GM12892 (cell line): ENCODE measurements around the gene FAM168A.

ENCODE experiments used
- POLR2A ChIP-seq: IDR thresholded peaks from 2 replicates; pipeline ENCODE4 v1.6.1; 2011; ENCODE audit warnings: low read depth, low read length, control low read depth
- POLR2AphosphoS5 ChIP-seq: IDR thresholded peaks from 2 replicates; pipeline ENCODE4 v1.6.1; 2011; ENCODE audit warnings: low read depth, low read length, control low read depth
- TAF1 ChIP-seq: IDR thresholded peaks from 2 replicates; pipeline ENCODE4 v1.6.1; 2011; ENCODE audit warnings: low read depth, mild to moderate bottlenecking, control low read depth, low read length, borderline replicate concordance

GRCh38 chr11:73454987-73455386 is 142.9 kb downstream of the FAM168A start:
- TF ChIP-seq POLR2A = no peak
- TF ChIP-seq POLR2AphosphoS5 = no peak
- no peak for TF ChIP-seq TAF1
